ENCODE results near the gene TPRG1L.

The TPRG1L gene

GRCh38 chr1:3611170-3612019 is 13.4 kb upstream of the TPRG1L start, which contains the start of gene MEGF6:
Gene MEGF6, minus strand, starts transcription at chr1:3611508. Its CDS starts 240 bp downstream, at chr1:3611268.
- peaks cover 12% of the 10 kb centered on the region for H3K27me3 ChIP-seq (ENCODE audit: low read depth, low read length)
- no peak within 1 kb of the TSS for H3K27ac ChIP-seq (ENCODE audit: low read length)
- H3K9ac ChIP-seq (ENCODE audit: low read length), result no peak within 1 kb of the TSS
- no peaks in the 10 kb centered on the region for H3K9me3 ChIP-seq (ENCODE audit: insufficient read depth, low read length)
- H3K79me2 ChIP-seq (ENCODE audit: low read length), result no peaks in the 10 kb centered on the region
- H3K36me3 ChIP-seq (replicated peaks; ENCODE audit: low read depth, low read length), result no peaks in the 10 kb centered on the region
- no peaks in the 10 kb centered on the region for H4K20me1 ChIP-seq (ENCODE audit: insufficient read depth, low read length)
- no peak within 1 kb of the TSS for H3K4me3 ChIP-seq (ENCODE audit: low read length)
- H3K4me2 ChIP-seq (ENCODE audit: low read length), result no peak within 1 kb of the TSS
- no peak for TF ChIP-seq EZH2phosphoT487 (IDR thresholded peaks at IDR 0.05; ENCODE audit: low read depth)
- TF ChIP-seq CTCF (IDR thresholded peaks at IDR 0.05; ENCODE audit: low read depth, low read length), result no peak
- no peak within 1 kb of the TSS for H2AFZ ChIP-seq (ENCODE audit: low read depth, low read length)
- H3K4me1 ChIP-seq (ENCODE audit: low read length), result no peaks in the 10 kb centered on the region

GRCh38 chr1:3612123-3612522 is 12.7 kb upstream of the TPRG1L start:
- Histone ChIP-seq H3K4me1 (ENCODE audit: low read length) (no peaks in the 10 kb centered on the region), H3K79me2 (ENCODE audit: low read length) (no peaks in the 10 kb centered on the region), H3K9me3 (ENCODE audit: insufficient read depth, low read length) (no peaks in the 10 kb centered on the region), H3K4me2 (ENCODE audit: low read length) (no peak overlapping the region), H3K4me3 (ENCODE audit: low read length) (no peak overlapping the region), H2AFZ (ENCODE audit: low read depth, low read length) (no peak overlapping the region), H3K27ac (ENCODE audit: low read length) (no peak overlapping the region), H3K9ac (ENCODE audit: low read length) (no peak overlapping the region), H3K27me3 (ENCODE audit: low read depth, low read length) (peaks cover 12% of the 10 kb centered on the region), H4K20me1 (ENCODE audit: insufficient read depth, low read length) (no peaks in the 10 kb centered on the region), H3K36me3 (replicated peaks; ENCODE audit: low read depth, low read length) (no peaks in the 10 kb centered on the region)
- TF ChIP-seq CTCF (IDR thresholded peaks at IDR 0.05; ENCODE audit: low read depth, low read length) (no peak), EZH2phosphoT487 (IDR thresholded peaks at IDR 0.05; ENCODE audit: low read depth) (no peak)

GRCh38 chr1:3614755-3615742 is 9.8 kb upstream of the TPRG1L start:
- Histone ChIP-seq H4K20me1 (ENCODE audit: insufficient read depth, low read length) (no peaks in the 10 kb centered on the region), H2AFZ (ENCODE audit: low read depth, low read length) (no peak overlapping the region), H3K9ac (ENCODE audit: low read length) (no peak overlapping the region), H3K4me3 (ENCODE audit: low read length) (no peak overlapping the region), H3K4me2 (ENCODE audit: low read length) (no peak overlapping the region), H3K4me1 (ENCODE audit: low read length) (0 out of 2 replicates have a peak, but pooled peaks cover 3% of the 10 kb centered on the region), H3K27me3 (ENCODE audit: low read depth, low read length) (peaks cover 12% of the 10 kb centered on the region), H3K79me2 (ENCODE audit: low read length) (no peaks in the 10 kb centered on the region), H3K27ac (ENCODE audit: low read length) (no peak overlapping the region), H3K36me3 (replicated peaks; ENCODE audit: low read depth, low read length) (no peaks in the 10 kb centered on the region), H3K9me3 (ENCODE audit: insufficient read depth, low read length) (no peaks in the 10 kb centered on the region)
- TF ChIP-seq EZH2phosphoT487 (IDR thresholded peaks at IDR 0.05; ENCODE audit: low read depth) (no peak), CTCF (IDR thresholded peaks at IDR 0.05; ENCODE audit: low read depth, low read length) (peak; percentile 64)

GRCh38 chr1:3616861-3617260 is 8.0 kb upstream of the TPRG1L start:
- H3K9ac ChIP-seq (ENCODE audit: low read length), result no peak overlapping the region
- no peak overlapping the region for H3K4me2 ChIP-seq (ENCODE audit: low read length)
- H3K9me3 ChIP-seq (ENCODE audit: insufficient read depth, low read length), result no peaks in the 10 kb centered on the region
- no peaks in the 10 kb centered on the region for H4K20me1 ChIP-seq (ENCODE audit: insufficient read depth, low read length)
- no peaks in the 10 kb centered on the region for H3K79me2 ChIP-seq (ENCODE audit: low read length)
- no peaks in the 10 kb centered on the region for H3K36me3 ChIP-seq (replicated peaks; ENCODE audit: low read depth, low read length)
- no peak overlapping the region for H3K4me3 ChIP-seq (ENCODE audit: low read length)
- peaks cover 12% of the 10 kb centered on the region for H3K27me3 ChIP-seq (ENCODE audit: low read depth, low read length)
- 0 out of 2 replicates have a peak, but pooled peaks cover 3% of the 10 kb centered on the region for H3K4me1 ChIP-seq (ENCODE audit: low read length)
- no peak overlapping the region for H3K27ac ChIP-seq (ENCODE audit: low read length)
- TF ChIP-seq CTCF (IDR thresholded peaks at IDR 0.05; ENCODE audit: low read depth, low read length) (no peak), EZH2phosphoT487 (IDR thresholded peaks at IDR 0.05; ENCODE audit: low read depth) (no peak)
- no peak overlapping the region for H2AFZ ChIP-seq (ENCODE audit: low read depth, low read length)

Data from OCI-LY3 (cell line).